ENCODE data around the gene IMMP1L.

DNA sequence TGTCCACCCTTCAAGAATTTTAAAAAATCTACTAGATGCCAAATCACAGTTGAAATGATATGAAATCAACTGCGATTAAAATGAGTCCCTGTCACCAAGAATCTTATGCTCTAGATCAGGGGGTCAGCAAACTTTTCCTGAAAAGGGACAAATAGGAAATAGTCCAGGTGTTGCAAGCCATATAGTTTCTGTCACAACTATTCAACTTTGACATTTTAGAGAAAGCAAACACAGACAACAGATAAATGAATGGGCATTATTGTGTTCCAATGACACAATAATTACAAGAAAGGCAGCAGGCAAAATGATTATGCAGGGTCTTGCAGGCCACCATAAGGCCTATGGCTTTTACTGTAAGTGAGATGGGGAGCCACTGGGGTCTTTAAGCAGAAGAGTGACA lies 58.6 kb downstream of the IMMP1L start:
- TF ChIP-seq MYC (IDR thresholded peaks at IDR 0.05; ENCODE audit: low read depth, low read length) (no peak), POLR2AphosphoS5 (IDR thresholded peaks at IDR 0.05; ENCODE audit: insufficient read depth, low read depth, low read length) (no peak), POLR2A (IDR thresholded peaks at IDR 0.05; ENCODE audit: low read depth, low read length) (no peak), JUN (IDR thresholded peaks at IDR 0.05; ENCODE audit: borderline replicate concordance, insufficient read depth, insufficient read length, low read depth) (no peak), GATA2 (IDR thresholded peaks at IDR 0.05; ENCODE audit: insufficient read depth, insufficient read length, low read depth, low read length) (no peak)
- TF ChIP-seq, protein P1, sequence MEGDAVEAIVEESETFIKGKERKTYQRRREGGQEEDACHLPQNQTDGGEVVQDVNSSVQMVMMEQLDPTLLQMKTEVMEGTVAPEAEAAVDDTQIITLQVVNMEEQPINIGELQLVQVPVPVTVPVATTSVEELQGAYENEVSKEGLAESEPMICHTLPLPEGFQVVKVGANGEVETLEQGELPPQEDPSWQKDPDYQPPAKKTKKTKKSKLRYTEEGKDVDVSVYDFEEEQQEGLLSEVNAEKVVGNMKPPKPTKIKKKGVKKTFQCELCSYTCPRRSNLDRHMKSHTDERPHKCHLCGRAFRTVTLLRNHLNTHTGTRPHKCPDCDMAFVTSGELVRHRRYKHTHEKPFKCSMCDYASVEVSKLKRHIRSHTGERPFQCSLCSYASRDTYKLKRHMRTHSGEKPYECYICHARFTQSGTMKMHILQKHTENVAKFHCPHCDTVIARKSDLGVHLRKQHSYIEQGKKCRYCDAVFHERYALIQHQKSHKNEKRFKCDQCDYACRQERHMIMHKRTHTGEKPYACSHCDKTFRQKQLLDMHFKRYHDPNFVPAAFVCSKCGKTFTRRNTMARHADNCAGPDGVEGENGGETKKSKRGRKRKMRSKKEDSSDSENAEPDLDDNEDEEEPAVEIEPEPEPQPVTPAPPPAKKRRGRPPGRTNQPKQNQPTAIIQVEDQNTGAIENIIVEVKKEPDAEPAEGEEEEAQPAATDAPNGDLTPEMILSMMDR (IDR thresholded peaks at IDR 0.05; ENCODE audit: extremely low read depth in 1 of 2, insufficient read depth in 1 of 2, low read depth in 1 of 2, low read length in 2 of 2), result no peak

Measured in endothelial cell of umbilical vein (primary cell).